Activated CD8-positive, alpha-beta T cell treated with anti-CD3 and anti-CD28 coated beads for 36 hours (primary cell): ENCODE measurements around the gene TMEM54. TPM values are rescaled to one million over a fixed set of nuclear protein-coding genes. Genes with fewer than 3 reads are reported as not detected.

Source experiments
- ATAC-seq: fragments of 200-7000 bp; cut with Tn5 transposase; one replicate; pipeline ENCODE4 v1.10.0; 2021; ENCODE audit warnings: mild to moderate bottlenecking, moderate library complexity
- CTCF ChIA-PET: fragments of 350-600 bp; sonication (Branson Sonifier 250); formaldehyde crosslinking; loops from one replicate; lab custom pipeline; 2021; ENCODE audit warnings: antibody characterized with exemption; lab: Charles Lee
- POLR2A ChIA-PET: fragments of 350-600 bp; sonication (Branson Sonifier 250); formaldehyde crosslinking; loops from one replicate; lab custom pipeline; 2021; ENCODE audit warnings: antibody characterized with exemption; lab: Charles Lee
- DNase-seq: peaks from one replicate; pipeline ENCODE4 v3.0.0-alpha.2; 2020
- H3K27ac Mint-ChIP-seq: one replicate; pipeline ENCODE4 v1.8.0; 2021; ENCODE audit warnings: mild to moderate bottlenecking, mixed read lengths
- H3K27me3 Mint-ChIP-seq: one replicate; pipeline ENCODE4 v1.8.0; 2021; ENCODE audit warnings: mixed read lengths
- H3K36me3 Mint-ChIP-seq: one replicate; pipeline ENCODE4 v1.8.0; 2021; ENCODE audit warnings: low read depth, mixed read lengths
- H3K4me1 Mint-ChIP-seq: one replicate; pipeline ENCODE4 v1.8.0; 2021; ENCODE audit warnings: low read depth, mixed read lengths
- H3K4me3 Mint-ChIP-seq: one replicate; pipeline ENCODE4 v1.8.0; 2021; ENCODE audit warnings: mild to moderate bottlenecking, moderate library complexity, mixed read lengths
- H3K9me3 Mint-ChIP-seq: one replicate; pipeline ENCODE4 v1.8.0; 2021; ENCODE audit warnings: mixed read lengths
- CTCF ChIP-seq: fragments of 200-600 bp; IDR thresholded peaks from one replicate; pipeline ENCODE4 v1.8.0; 2022; ENCODE audit warnings: antibody characterized with exemption, mild to moderate bottlenecking
- intact Hi-C: fragments of 100-400 bp; cut with micrococcal nuclease; formaldehyde crosslinking; loops from one replicate; pipeline ENCODE4 v1.10.0; 2022
- total RNA-seq, 2 experiments: library from RNA; stranded (reverse); gene quantifications; one replicate each; pipeline ENCODE4 v1.2.3, GENCODE V29; 2021

TMEM54 gene
- total RNA-seq, 2 experiments from 2014 or later = 1.3 to 1.9 TPM

GRCh38 chr1:32947669-32948389 lies 46.6 kb upstream of the TMEM54 start:
- TF ChIP-seq CTCF = no peak
- no peak overlapping the region for H3K27ac Mint-ChIP-seq
- H3K27me3 Mint-ChIP-seq = no peaks in the 10 kb centered on the region
- ChIA-PET POLR2A (interaction anchor here (1.1 kb wide), 1 partner anchor 13 kb away, joined by 3 read pairs; no protein-coding TSS in a partner anchor), CTCF (interaction anchor here (1.2 to 2.4 kb wide), 3 partner anchors 14 to 107 kb away, joined by 3 to 6 read pairs (median 5); no protein-coding TSS in a partner anchor)
- peaks cover 10% of the 10 kb centered on the region for H3K4me1 Mint-ChIP-seq
- intact Hi-C loops = no loop called here
- H3K36me3 Mint-ChIP-seq = peaks cover 22% of the 10 kb centered on the region
- ATAC-seq (no peak), DNase-seq (no peak)
- no peaks in the 10 kb centered on the region for H3K9me3 Mint-ChIP-seq
- no peak overlapping the region for H3K4me3 Mint-ChIP-seq

GRCh38 chr1:32946413-32946812 lies 45.2 kb upstream of the TMEM54 start:
- CTCF ChIA-PET = interaction anchor here (1.0 to 1.9 kb wide), 4 partner anchors 13 to 108 kb away, joined by 3 to 6 read pairs (median 4); no protein-coding TSS in a partner anchor
- Mint-ChIP-seq H3K36me3 (peaks cover 22% of the 10 kb centered on the region), H3K4me3 (no peak overlapping the region), H3K9me3 (no peaks in the 10 kb centered on the region), H3K4me1 (peaks cover 10% of the 10 kb centered on the region), H3K27ac (no peak overlapping the region), H3K27me3 (no peaks in the 10 kb centered on the region)
- ATAC-seq = no peak
- no peak for DNase-seq
- POLR2A ChIA-PET = no interaction called here
- no peak for TF ChIP-seq CTCF
- intact Hi-C loops = no loop called here

DNA sequence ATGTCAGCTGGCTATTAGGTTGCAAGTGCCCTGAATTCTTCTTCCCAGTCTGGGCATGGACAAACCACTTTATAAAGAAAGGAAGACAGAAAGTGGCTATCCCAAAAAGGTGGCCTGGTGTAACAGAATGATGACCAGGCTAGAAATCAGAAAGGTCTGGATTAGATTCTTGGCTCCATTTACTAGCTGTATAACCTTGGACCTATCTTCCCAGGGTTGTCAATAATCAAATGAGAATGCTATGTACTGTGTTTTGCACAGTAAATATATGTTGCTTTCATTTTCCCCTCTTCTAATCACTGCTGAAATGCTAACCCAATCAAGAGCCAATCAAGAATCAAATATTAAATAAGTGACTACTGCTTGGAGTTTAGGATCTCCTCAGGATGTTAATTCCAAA lies 43.0 kb upstream of the TMEM54 start:
- Mint-ChIP-seq H3K4me1 (peaks cover 23% of the 10 kb centered on the region), H3K4me3 (no peak overlapping the region), H3K27ac (no peak overlapping the region), H3K27me3 (no peaks in the 10 kb centered on the region), H3K9me3 (no peaks in the 10 kb centered on the region), H3K36me3 (peaks cover 22% of the 10 kb centered on the region)
- TF ChIP-seq CTCF = no peak
- DNase-seq (no peak), ATAC-seq (no peak)
- CTCF ChIA-PET = interaction anchor here (1.4 to 2.2 kb wide), 4 partner anchors 10 to 194 kb away, joined by 5 to 23 read pairs (median 5); no protein-coding TSS in a partner anchor
- POLR2A ChIA-PET = no interaction called here
- intact Hi-C loops = no loop called here

GRCh38 chr1:32939655-32940371 lies 38.6 kb upstream of the TMEM54 start:
- peaks cover 17% of the 10 kb centered on the region for H3K4me1 Mint-ChIP-seq
- no peak overlapping the region for H3K4me3 Mint-ChIP-seq
- DNase-seq = peak; percentile 77
- ATAC-seq = peak; percentile 84
- intact Hi-C loops = loop anchor here (10.0 kb wide), 2 partner anchors 55 to 145 kb away; partner anchors contain the start of gene AZIN2
- peak overlapping the region; percentile 82 for H3K27ac Mint-ChIP-seq
- H3K36me3 Mint-ChIP-seq = peaks cover 25% of the 10 kb centered on the region
- CTCF ChIA-PET = interaction anchor here (1.1 to 2.3 kb wide), 4 partner anchors 20 to 116 kb away, joined by 3 to 15 read pairs (median 4); no protein-coding TSS in a partner anchor
- no peak for TF ChIP-seq CTCF
- no peaks in the 10 kb centered on the region for H3K27me3 Mint-ChIP-seq
- no peaks in the 10 kb centered on the region for H3K9me3 Mint-ChIP-seq
- POLR2A ChIA-PET = interaction anchor here (0.9 to 1.9 kb wide), 3 partner anchors 12 to 25 kb away, joined by 3 to 9 read pairs (median 3); partner anchors contain the start of gene RNF19B
